Esophagus squamous epithelium (tissue), 4 donors: Measurements from ENCODE around the gene GPALPP1.

ENCODE experiments used
- POLR2A ChIP-seq, 4 donors: fragments of 450-650 bp; IDR thresholded peaks; one replicate each; pipeline ENCODE4 v1.6.1; 2017; ENCODE audit warnings: antibody characterized with exemption in 4 of 4, mild to moderate bottlenecking in 4 of 4, moderate library complexity in 3 of 4
- TF ChIP-seq, protein P1 (sequence below), 6 experiments: fragments of 450-650 bp in 4 of 6; fragments of 200-600 bp in 2 of 6; sonication (generic) in 2 of 6; IDR thresholded peaks; one replicate each; pipeline ENCODE4 v1.5.1; 2016 to 2019; ENCODE audit warnings: antibody characterized with exemption in 6 of 6, mild to moderate bottlenecking in 4 of 6, moderate library complexity in 4 of 6

- TF ChIP-seq, protein P1, sequence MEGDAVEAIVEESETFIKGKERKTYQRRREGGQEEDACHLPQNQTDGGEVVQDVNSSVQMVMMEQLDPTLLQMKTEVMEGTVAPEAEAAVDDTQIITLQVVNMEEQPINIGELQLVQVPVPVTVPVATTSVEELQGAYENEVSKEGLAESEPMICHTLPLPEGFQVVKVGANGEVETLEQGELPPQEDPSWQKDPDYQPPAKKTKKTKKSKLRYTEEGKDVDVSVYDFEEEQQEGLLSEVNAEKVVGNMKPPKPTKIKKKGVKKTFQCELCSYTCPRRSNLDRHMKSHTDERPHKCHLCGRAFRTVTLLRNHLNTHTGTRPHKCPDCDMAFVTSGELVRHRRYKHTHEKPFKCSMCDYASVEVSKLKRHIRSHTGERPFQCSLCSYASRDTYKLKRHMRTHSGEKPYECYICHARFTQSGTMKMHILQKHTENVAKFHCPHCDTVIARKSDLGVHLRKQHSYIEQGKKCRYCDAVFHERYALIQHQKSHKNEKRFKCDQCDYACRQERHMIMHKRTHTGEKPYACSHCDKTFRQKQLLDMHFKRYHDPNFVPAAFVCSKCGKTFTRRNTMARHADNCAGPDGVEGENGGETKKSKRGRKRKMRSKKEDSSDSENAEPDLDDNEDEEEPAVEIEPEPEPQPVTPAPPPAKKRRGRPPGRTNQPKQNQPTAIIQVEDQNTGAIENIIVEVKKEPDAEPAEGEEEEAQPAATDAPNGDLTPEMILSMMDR (IDR thresholded peaks at IDR 0.05) = no peak
- TF ChIP-seq POLR2A (IDR thresholded peaks at IDR 0.05) = no peak
These were observed 57.1 kb downstream of the GPALPP1 start for GRCh38 chr13:45046445-45046844.
